ENCODE measurements around the gene DEFB132. TPM values are rescaled to one million over a fixed set of nuclear protein-coding genes. Genes with fewer than 3 reads are reported as not detected.

DEFB132 gene, protein sequence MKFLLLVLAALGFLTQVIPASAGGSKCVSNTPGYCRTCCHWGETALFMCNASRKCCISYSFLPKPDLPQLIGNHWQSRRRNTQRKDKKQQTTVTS
- total RNA-seq, result 0.32 TPM

- Histone ChIP-seq H3K4me3 (no peak within 1 kb of the TSS), H3K27me3 (no peaks in the 10 kb centered on the region), H3K4me1 (no peaks in the 10 kb centered on the region), H3K9me3 (no peaks in the 10 kb centered on the region), H3K36me3 (no peaks in the 10 kb centered on the region), H3K27ac (no peak within 1 kb of the TSS)
- intact Hi-C loops (cut with DNase I), result no loop called here
- no peak for TF ChIP-seq CTCF (IDR thresholded peaks at IDR 0.05)
- DNase-seq (ENCODE audit: low spot score in 2 of 2), result no peak
Observed at GRCh38 chr20:257419-257818, at the start of gene DEFB132. TSS of gene DEFB132 (plus strand) at chr20:257724. CDS start at chr20:257779, 55 bp downstream.

GRCh38 chr20:208942-209566 is 48.5 kb upstream of the DEFB132 start:
- no peaks in the 10 kb centered on the region for H3K9me3 ChIP-seq
- no peaks in the 10 kb centered on the region for H3K36me3 ChIP-seq
- H3K4me1 ChIP-seq, result no peaks in the 10 kb centered on the region
- DNase-seq (ENCODE audit: low spot score in 2 of 2), result no peak
- TF ChIP-seq CTCF (IDR thresholded peaks at IDR 0.05), result peak; percentile 13 to 46 (median 18)
- no peak overlapping the region for H3K27ac ChIP-seq
- intact Hi-C loops (cut with DNase I), result no loop called here
- H3K27me3 ChIP-seq, result no peaks in the 10 kb centered on the region
- H3K4me3 ChIP-seq, result no peak overlapping the region

- Histone ChIP-seq H3K9me3 (no peaks in the 10 kb centered on the region), H3K4me3 (no peak overlapping the region), H3K36me3 (no peaks in the 10 kb centered on the region), H3K27me3 (no peaks in the 10 kb centered on the region), H3K4me1 (no peaks in the 10 kb centered on the region), H3K27ac (no peak overlapping the region)
- TF ChIP-seq CTCF (IDR thresholded peaks at IDR 0.05), result no peak
- intact Hi-C loops (cut with DNase I), result no loop called here
- no peak for DNase-seq (ENCODE audit: low spot score in 2 of 2)
Observed at GRCh38 chr20:210809-211502, 46.6 kb upstream of the DEFB132 start.

- DNase-seq (ENCODE audit: low spot score in 2 of 2), result no peak
- Histone ChIP-seq H3K4me1 (no peaks in the 10 kb centered on the region), H3K9me3 (no peaks in the 10 kb centered on the region), H3K36me3 (no peaks in the 10 kb centered on the region), H3K27me3 (no peaks in the 10 kb centered on the region), H3K27ac (no peak overlapping the region), H3K4me3 (no peak overlapping the region)
- intact Hi-C loops (cut with DNase I), result no loop called here
- no peak for TF ChIP-seq CTCF (IDR thresholded peaks at IDR 0.05)
Observed at GRCh38 chr20:214383-214782, 43.1 kb upstream of the DEFB132 start.

- no peak for DNase-seq (ENCODE audit: low spot score in 2 of 2)
- H3K36me3 ChIP-seq, result no peaks in the 10 kb centered on the region
- intact Hi-C loops (cut with DNase I), result no loop called here
- H3K27me3 ChIP-seq, result no peaks in the 10 kb centered on the region
- no peak for TF ChIP-seq CTCF (IDR thresholded peaks at IDR 0.05)
- H3K27ac ChIP-seq, result no peak overlapping the region
- H3K4me1 ChIP-seq, result no peaks in the 10 kb centered on the region
- no peaks in the 10 kb centered on the region for H3K9me3 ChIP-seq
- H3K4me3 ChIP-seq, result no peak overlapping the region
Observed at GRCh38 chr20:215796-216195, 41.7 kb upstream of the DEFB132 start.

Measured in ascending aorta (tissue), 2 donors.